Subcutaneous abdominal adipose tissue (tissue), 5 donors: ENCODE measurements around the gene TRIM16.
A peak's percentile ranks its signal among the peaks of the same experiment; 100 is the strongest.
"Not testable (repeated sequence)": the region's sequence is repeated elsewhere in the genome, so short reads cannot be mapped to it uniquely, and the experiment has no call there.

Experiments used
- H3K27ac ChIP-seq: one replicate; pipeline ENCODE4 v1.7.0; 2013; ENCODE audit warnings: low read depth, mild to moderate bottlenecking, inconsistent platforms, low read length, moderate library complexity
- H3K27me3 ChIP-seq, 5 donors: one replicate each; pipeline ENCODE4 v1.7.0; 2013; ENCODE audit warnings: low read length in 5 of 5, inconsistent platforms in 1 of 5; ENCODE audit not compliant: control insufficient read depth in 5 of 5, insufficient read depth in 4 of 5
- H3K36me3 ChIP-seq, 5 donors: one replicate each; pipeline ENCODE4 v1.7.0; 2013; ENCODE audit warnings: low read length in 5 of 5; ENCODE audit not compliant: control insufficient read depth in 5 of 5, insufficient read depth in 5 of 5
- H3K4me1 ChIP-seq, 5 donors: one replicate each; pipeline ENCODE4 v1.7.0; 2013; ENCODE audit warnings: low read length in 5 of 5, mild to moderate bottlenecking in 3 of 5, moderate library complexity in 1 of 5; ENCODE audit not compliant: control insufficient read depth in 5 of 5, insufficient read depth in 5 of 5
- H3K4me3 ChIP-seq, 5 donors: one replicate each; pipeline ENCODE4 v1.7.0; 2013; ENCODE audit warnings: low read length in 5 of 5, low read depth in 1 of 5
- H3K9ac ChIP-seq, 5 donors: one replicate each; pipeline ENCODE4 v1.7.0; 2013; ENCODE audit warnings: low read length in 5 of 5, mild to moderate bottlenecking in 4 of 5, moderate library complexity in 3 of 5
- H3K9me3 ChIP-seq, 5 donors: one replicate each; pipeline ENCODE4 v1.7.0; 2013; ENCODE audit warnings: low read length in 5 of 5; ENCODE audit not compliant: control insufficient read depth in 5 of 5
- donor health status: healthy.
- donor health status: healthy.
- donor health status: healthy.
- donor health status: healthy.
- donor health status: healthy.

The TRIM16 gene

GRCh38 chr17:15698967-15699366 is 14.9 kb upstream of the TRIM16 start:
- H3K9me3 ChIP-seq, H3K4me1 ChIP-seq, H3K27ac ChIP-seq, H3K27me3 ChIP-seq, H3K36me3 ChIP-seq: not testable (repeated sequence)
- H3K9ac ChIP-seq, result peak overlapping the region in 2 of 5 donors; percentile 25 to 40
- peak overlapping the region; percentile 62 to 72 (median 63) for H3K4me3 ChIP-seq

- not testable (repeated sequence) for H3K9me3 ChIP-seq, H3K27ac ChIP-seq, H3K4me1 ChIP-seq, H3K36me3 ChIP-seq, H3K4me3 ChIP-seq, H3K27me3 ChIP-seq, H3K9ac ChIP-seq
Measured at GRCh38 chr17:15687494-15687893, 3.4 kb upstream of the TRIM16 start.

- H3K27me3 ChIP-seq, H3K4me1 ChIP-seq, H3K27ac ChIP-seq, H3K9ac ChIP-seq, H3K36me3 ChIP-seq, H3K9me3 ChIP-seq: not testable (repeated sequence)
- H3K4me3 ChIP-seq, result peak overlapping the region in 1 of 5 donors; percentile 74
Measured at GRCh38 chr17:15683135-15683534, 976 bp downstream of the TRIM16 start.

DNA sequence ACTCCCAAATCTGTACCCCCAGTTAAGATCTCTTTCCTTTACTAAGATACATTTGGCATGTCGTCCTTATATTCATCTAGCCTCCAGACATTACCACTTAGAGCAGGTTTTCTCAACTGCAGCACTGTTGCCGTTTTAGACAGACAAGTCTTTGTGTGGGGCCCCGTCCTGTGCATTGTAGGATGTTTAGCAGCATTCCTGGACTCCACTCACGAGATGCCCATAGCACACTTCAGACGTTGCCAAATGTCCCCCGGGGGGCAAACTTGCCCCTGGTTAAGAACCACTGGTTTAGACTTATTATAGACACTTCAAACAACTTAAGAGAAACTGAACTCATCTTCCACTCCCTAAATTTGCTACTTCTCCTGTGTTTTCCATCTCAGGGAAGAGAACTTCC is 8.1 kb downstream of the TRIM16 start:
- not testable (repeated sequence) for H3K27ac ChIP-seq, H3K9me3 ChIP-seq, H3K36me3 ChIP-seq, H3K4me1 ChIP-seq, H3K27me3 ChIP-seq, H3K4me3 ChIP-seq, H3K9ac ChIP-seq

DNA sequence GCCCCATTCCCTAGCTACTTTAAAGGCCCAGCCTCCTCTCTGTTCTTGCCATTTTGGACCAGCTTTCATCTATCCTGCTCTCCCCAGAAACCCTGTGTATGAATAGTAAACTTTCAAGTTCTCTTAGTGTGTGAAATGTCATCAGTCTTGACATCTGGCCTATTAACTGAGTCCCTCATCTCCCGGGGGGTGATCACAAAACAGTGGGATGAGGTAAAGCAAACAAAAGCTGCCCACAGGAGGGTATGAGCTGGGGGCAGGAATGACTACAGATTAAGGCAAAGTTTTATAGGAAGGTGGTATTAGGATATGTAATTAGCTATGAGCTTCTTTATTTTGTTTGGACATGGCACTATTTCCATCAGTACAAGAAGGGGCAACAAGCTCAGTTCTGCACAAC is 9.5 kb downstream of the TRIM16 start:
- not testable (repeated sequence) for H3K4me3 ChIP-seq, H3K9ac ChIP-seq, H3K9me3 ChIP-seq, H3K27ac ChIP-seq, H3K4me1 ChIP-seq, H3K27me3 ChIP-seq, H3K36me3 ChIP-seq

DNA sequence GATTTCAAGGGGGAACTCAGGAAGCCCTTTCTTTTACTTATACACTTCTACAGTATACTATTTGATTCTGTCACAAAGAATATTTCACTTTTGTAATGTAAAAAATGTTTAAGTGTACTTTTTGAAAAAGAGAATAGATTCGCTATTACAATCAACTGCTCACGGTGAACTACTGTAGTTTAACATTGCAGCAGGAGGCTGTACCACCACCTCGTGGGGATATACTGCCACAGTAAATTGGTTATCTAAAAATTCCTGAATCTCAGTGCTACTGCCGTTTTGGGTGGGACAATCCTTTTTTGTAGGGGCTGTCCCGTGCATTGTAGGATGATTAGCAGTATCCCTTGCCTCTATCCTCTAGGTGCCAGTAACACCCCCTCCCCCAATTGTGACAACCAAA is 14.6 kb downstream of the TRIM16 start:
- not testable (repeated sequence) for H3K36me3 ChIP-seq, H3K27ac ChIP-seq, H3K27me3 ChIP-seq, H3K9ac ChIP-seq, H3K4me1 ChIP-seq, H3K4me3 ChIP-seq, H3K9me3 ChIP-seq

GRCh38 chr17:15663691-15664090 is 20.4 kb downstream of the TRIM16 start:
- Histone ChIP-seq H3K9ac (no peak overlapping the region), H3K4me1 (peaks cover 0 to 21% (median 3%) of the 10 kb centered on the region in 5 donors), H3K4me3 (no peak overlapping the region), H3K36me3 (peaks cover 0 to 4% (median 0%) of the 10 kb centered on the region in 5 donors), H3K9me3 (no peaks in the 10 kb centered on the region), H3K27me3 (no peaks in the 10 kb centered on the region), H3K27ac (no peak overlapping the region)

DNA sequence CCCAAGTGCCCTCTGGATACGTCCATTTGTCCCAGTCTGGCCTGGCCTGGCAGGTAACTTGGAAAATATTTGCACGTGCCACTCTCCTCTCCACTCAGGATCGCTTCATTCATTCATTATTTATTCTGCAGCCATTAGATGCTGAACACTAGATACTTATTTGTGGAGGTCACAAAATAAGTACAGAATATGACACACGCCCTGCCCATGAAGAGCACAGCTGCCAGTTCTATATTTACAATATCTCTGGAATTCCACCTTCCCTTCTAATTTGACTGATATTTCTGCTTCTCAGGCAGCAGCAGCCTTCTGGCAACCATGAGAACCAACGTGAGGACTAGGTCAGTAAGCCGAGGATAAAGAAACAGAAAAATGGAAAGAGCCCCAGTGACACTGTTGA is 20.9 kb downstream of the TRIM16 start:
- no peaks in the 10 kb centered on the region for H3K9me3 ChIP-seq
- peaks cover 0 to 4% (median 0%) of the 10 kb centered on the region in 5 donors for H3K36me3 ChIP-seq
- H3K4me1 ChIP-seq, result peaks cover 0 to 23% (median 3%) of the 10 kb centered on the region in 5 donors

DNA sequence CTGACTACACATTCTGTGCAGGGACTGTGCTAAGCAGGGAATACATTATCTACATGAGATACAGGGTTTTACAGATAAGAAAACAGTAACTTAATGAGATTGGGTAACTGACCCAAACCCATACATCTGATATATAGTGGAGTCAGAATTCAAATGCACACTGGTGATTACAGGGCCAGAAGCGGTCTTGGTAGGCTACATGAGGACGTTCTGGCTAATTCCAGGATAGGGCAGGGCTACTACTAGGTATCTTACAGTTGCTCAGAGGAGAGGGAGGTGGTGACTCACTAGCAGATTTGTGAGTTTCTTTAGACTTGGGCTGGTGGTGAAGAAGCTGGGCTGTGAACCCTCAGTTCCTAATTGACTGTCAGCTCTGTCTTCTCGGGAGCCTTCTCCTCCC is 21.4 kb downstream of the TRIM16 start:
- H3K9ac ChIP-seq, result no peak overlapping the region
- peaks cover 0 to 4% (median 0%) of the 10 kb centered on the region in 5 donors for H3K36me3 ChIP-seq
- H3K27ac ChIP-seq, result no peak overlapping the region
- H3K9me3 ChIP-seq, result no peaks in the 10 kb centered on the region
- no peak overlapping the region for H3K4me3 ChIP-seq
- H3K4me1 ChIP-seq, result peaks cover 0 to 25% (median 3%) of the 10 kb centered on the region in 5 donors
- H3K27me3 ChIP-seq, result no peaks in the 10 kb centered on the region

More for the DNA sequence above, 20.9 kb downstream of the TRIM16 start:
- H3K9ac ChIP-seq, result no peak overlapping the region
- H3K4me3 ChIP-seq, result no peak overlapping the region
- no peak overlapping the region for H3K27ac ChIP-seq
- H3K27me3 ChIP-seq, result no peaks in the 10 kb centered on the region

GRCh38 chr17:15660077-15660476 is 24.0 kb downstream of the TRIM16 start:
- Histone ChIP-seq H3K9me3 (no peaks in the 10 kb centered on the region), H3K27me3 (no peaks in the 10 kb centered on the region), H3K27ac (peak overlapping the region; percentile 35), H3K9ac (peak overlapping the region in 1 of 5 donors; percentile 0), H3K4me1 (peaks cover 0 to 34% (median 3%) of the 10 kb centered on the region in 5 donors), H3K4me3 (peak overlapping the region in 1 of 5 donors; percentile 15), H3K36me3 (peaks cover 0 to 4% (median 0%) of the 10 kb centered on the region in 5 donors)

DNA sequence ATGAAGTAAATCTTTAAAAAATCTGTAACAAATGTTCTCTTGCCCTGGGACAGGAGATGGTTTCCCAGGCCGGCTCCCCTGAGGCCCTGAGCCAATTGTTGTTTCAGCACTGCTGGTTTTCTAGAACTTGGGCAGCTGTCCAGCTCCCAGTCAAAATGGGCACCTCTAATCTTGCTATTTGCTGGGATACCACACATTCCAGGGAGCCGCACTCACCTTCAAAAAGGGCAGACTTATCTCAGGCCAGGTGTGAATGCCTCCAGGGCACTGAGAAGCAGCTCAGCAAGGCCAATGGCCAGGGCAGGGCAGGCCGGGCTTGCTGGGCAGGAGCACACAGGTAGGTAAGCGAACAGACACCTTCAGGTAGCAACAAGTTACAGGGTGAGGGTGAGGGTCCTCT is 24.4 kb downstream of the TRIM16 start:
- H3K27me3 ChIP-seq, result no peaks in the 10 kb centered on the region
- H3K27ac ChIP-seq, result peak overlapping the region; percentile 35
- peaks cover 0 to 34% (median 3%) of the 10 kb centered on the region in 5 donors for H3K4me1 ChIP-seq
- H3K9ac ChIP-seq, result peak overlapping the region in 1 of 5 donors; percentile 0
- H3K4me3 ChIP-seq, result no peak overlapping the region
- H3K9me3 ChIP-seq, result no peaks in the 10 kb centered on the region
- peaks cover 0 to 4% (median 0%) of the 10 kb centered on the region in 5 donors for H3K36me3 ChIP-seq
